ENCODE data around the gene ANKS1A. TPM values are rescaled to one million over a fixed set of nuclear protein-coding genes. Genes with fewer than 3 reads are reported as not detected.
"Not testable (repeated sequence)": the region's sequence is repeated elsewhere in the genome, so short reads cannot be mapped to it uniquely, and the experiment has no call there.

ANKS1A gene
- 10 to 100 TPM; 26.7 to 30.9 TPM for total RNA-seq

- H3K9me3 ChIP-seq: no peaks in the 10 kb centered on the region
- peak within 1 kb of the TSS; percentile 92 to 94 for H3K4me3 ChIP-seq
- DNase-seq (ENCODE audit: low spot score): peak; percentile 71
- H3K36me3 ChIP-seq: peaks cover under 1% of the 10 kb centered on the region
- TF ChIP-seq CTCF (IDR thresholded peaks at IDR 0.05): no peak
- H3K4me1 ChIP-seq: peaks cover 0 to 34% of the 10 kb centered on the region in 2 donors
- peak within 1 kb of the TSS; percentile 85 to 87 for H3K27ac ChIP-seq
- H3K27me3 ChIP-seq: no peaks in the 10 kb centered on the region
Observed at GRCh38 chr6:34888874-34889555, at the start of gene ANKS1A. ANKS1A (plus strand) TSS chr6:34889255; CDS start chr6:34889403, 148 bp downstream.

- peaks cover 39% of the 10 kb centered on the region for H3K36me3 ChIP-seq
- no peak for TF ChIP-seq CTCF (IDR thresholded peaks at IDR 0.05)
- H3K27ac ChIP-seq: peak overlapping the region in 1 of 2 donors; percentile 24
Observed at GRCh38 chr6:34839666-34840352, 49.2 kb upstream of the ANKS1A start.

GRCh38 chr6:34849066-34849465, 40.0 kb upstream of the ANKS1A start:
- H3K36me3 ChIP-seq: peaks cover 11% of the 10 kb centered on the region
- not testable (repeated sequence) for H3K4me3 ChIP-seq; H3K4me1 ChIP-seq; H3K27me3 ChIP-seq; H3K27ac ChIP-seq; H3K9me3 ChIP-seq; DNase-seq (ENCODE audit: low spot score)

More at GRCh38 chr6:34839666-34840352, 49.2 kb upstream of the ANKS1A start:
- no peaks in the 10 kb centered on the region for H3K9me3 ChIP-seq
- H3K27me3 ChIP-seq: no peaks in the 10 kb centered on the region
- H3K4me1 ChIP-seq: no peaks in the 10 kb centered on the region
- DNase-seq (ENCODE audit: low spot score): no peak
- no peak overlapping the region for H3K4me3 ChIP-seq

- Histone ChIP-seq H3K27ac (no peak overlapping the region), H3K36me3 (peaks cover 24% of the 10 kb centered on the region), H3K27me3 (no peaks in the 10 kb centered on the region), H3K4me1 (no peaks in the 10 kb centered on the region), H3K9me3 (no peaks in the 10 kb centered on the region), H3K4me3 (no peak overlapping the region)
- TF ChIP-seq CTCF (IDR thresholded peaks at IDR 0.05): no peak
- no peak for DNase-seq (ENCODE audit: low spot score)
Observed at GRCh38 chr6:34851361-34851760, 37.7 kb upstream of the ANKS1A start.

GRCh38 chr6:34852406-34853085, 36.5 kb upstream of the ANKS1A start:
- TF ChIP-seq CTCF (IDR thresholded peaks at IDR 0.05): no peak
- Histone ChIP-seq H3K27ac (no peak overlapping the region), H3K36me3 (peaks cover 36% of the 10 kb centered on the region), H3K4me1 (no peaks in the 10 kb centered on the region), H3K4me3 (no peak overlapping the region), H3K9me3 (no peaks in the 10 kb centered on the region), H3K27me3 (no peaks in the 10 kb centered on the region)
- DNase-seq (ENCODE audit: low spot score): no peak

- no peak for DNase-seq (ENCODE audit: low spot score)
Observed at GRCh38 chr6:34855463-34855862, 33.6 kb upstream of the ANKS1A start.

More at GRCh38 chr6:34855463-34855862, 33.6 kb upstream of the ANKS1A start:
- TF ChIP-seq CTCF (IDR thresholded peaks at IDR 0.05): no peak
- Histone ChIP-seq H3K4me3 (no peak overlapping the region), H3K27me3 (no peaks in the 10 kb centered on the region), H3K36me3 (peaks cover 65% of the 10 kb centered on the region), H3K4me1 (no peaks in the 10 kb centered on the region), H3K27ac (no peak overlapping the region), H3K9me3 (no peaks in the 10 kb centered on the region)
